Erythroblast (primary cell): Measurements from ENCODE around the gene GPC3.

Experiments used
- GATA1 ChIP-seq: IDR thresholded peaks from 2 replicates; pipeline ENCODE4 v1.6.1; 2011; ENCODE audit warnings: low read depth, mild to moderate bottlenecking, control low read depth, low read length, moderate library complexity
- POLR2A ChIP-seq: IDR thresholded peaks from 2 replicates; pipeline ENCODE4 v1.6.1; 2011; ENCODE audit warnings: mild to moderate bottlenecking, low read length

- TF ChIP-seq POLR2A: no peak
- TF ChIP-seq GATA1: no peak
Observed at GRCh38 chrX:134002921-134003615, 17.7 kb upstream of the GPC3 start.
